Lung (tissue), 12 donors: ENCODE measurements around the gene UBQLN4. TPM values are rescaled to one million over a fixed set of nuclear protein-coding genes. Genes with fewer than 3 reads are reported as not detected.

ENCODE experiments used
- ATAC-seq: fragments of 200-7000 bp; cut with Tn5 transposase; one replicate; pipeline ENCODE4 v1.9.1; 2020; ENCODE audit warnings: moderate number of reproducible peaks; ENCODE audit not compliant: insufficient read depth, low FRiP score
- DNase-seq, 3 donors: peaks; one replicate each; pipeline ENCODE4 v3.0.0-alpha.2; 2013 to 2017
- H3K27ac ChIP-seq, 2 donors: one replicate each; pipeline ENCODE4 v1.5.1; 2013; ENCODE audit warnings: mild to moderate bottlenecking in 2 of 2, moderate library complexity in 2 of 2, control low read depth in 1 of 2, inconsistent platforms in 1 of 2, low read depth in 1 of 2, low read length in 1 of 2
- H3K27me3 ChIP-seq, 3 donors: one replicate each; pipeline ENCODE4 v1.5.1; 2013; ENCODE audit warnings: low read length in 2 of 3; ENCODE audit not compliant: control insufficient read depth in 3 of 3, insufficient read depth in 3 of 3
- H3K36me3 ChIP-seq, 4 donors: one replicate each; pipeline ENCODE4 v1.5.1; 2013; ENCODE audit warnings: low read length in 4 of 4, mild to moderate bottlenecking in 1 of 4, moderate library complexity in 1 of 4; ENCODE audit not compliant: control insufficient read depth in 4 of 4, insufficient read depth in 4 of 4
- H3K4me1 ChIP-seq, 5 donors: one replicate each; pipeline ENCODE4 v1.5.1; 2013; ENCODE audit warnings: low read length in 5 of 5, mild to moderate bottlenecking in 2 of 5, moderate library complexity in 1 of 5; ENCODE audit not compliant: control insufficient read depth in 5 of 5, insufficient read depth in 5 of 5
- H3K4me3 ChIP-seq: one replicate; pipeline ENCODE4 v1.5.1; 2013; ENCODE audit warnings: mild to moderate bottlenecking, control low read depth, moderate library complexity
- H3K9ac ChIP-seq, 2 donors: one replicate each; pipeline ENCODE4 v1.5.1; 2013; ENCODE audit warnings: low read length in 2 of 2, control low read depth in 1 of 2; ENCODE audit not compliant: insufficient read depth in 1 of 2
- H3K9me3 ChIP-seq, 4 donors: one replicate each; pipeline ENCODE4 v1.5.1; 2013; ENCODE audit warnings: low read length in 3 of 4, mild to moderate bottlenecking in 1 of 4, moderate library complexity in 1 of 4; ENCODE audit not compliant: control insufficient read depth in 4 of 4, insufficient read depth in 3 of 4
- CTCF ChIP-seq: IDR thresholded peaks from 2 replicates; pipeline ENCODE4 v1.5.1; 2012; ENCODE audit warnings: mild to moderate bottlenecking; ENCODE audit errors: control extremely low read depth, extremely low read depth
- WGBS, 2 donors: extraction: QIAGEN DNeasy Blood & Tissue Kit; methylation state at CpG; one replicate each; pipeline ENCODE4 v1.1.7; 2013; 5-methylcytosine and 5-hydroxymethylcytosine counted together
- polyA plus RNA-seq, 2 donors: library from polyadenylated mRNA; stranded (reverse); fragments of 200-250 nt; gene quantifications; one replicate each; pipeline ENCODE4 v1.2.1, GENCODE V29; 2013
- total RNA-seq, 2 donors: library from RNA; depleted of rRNA in 1 of 2; stranded (reverse); fragments of >200 nt in 1 of 2; gene quantifications; one replicate each; pipeline ENCODE4 v1.2.1, GENCODE V29; 2014 to 2021
- donor health status: control.
- donor health status: control.
- donor health status: Bipolar disorder and iron deficiency.
- donor health status: healthy.
- donor health status: DM: yes; HTN: yes; CAD: no.

The UBQLN4 gene
- total and polyA plus RNA-seq, 4 donors = 16.2 to 27.2 (median 22.9) TPM

GRCh38 chr1:156097499-156098178, 44.0 kb upstream of the UBQLN4 start:
- H3K36me3 ChIP-seq = peaks cover 0 to 15% (median 3%) of the 10 kb centered on the region in 4 donors
- no peak overlapping the region for H3K9ac ChIP-seq
- no peaks in the 10 kb centered on the region for H3K27me3 ChIP-seq
- peak overlapping the region; percentile 11 for H3K27ac ChIP-seq
- no peak for ATAC-seq
- TF ChIP-seq CTCF = no peak
- WGBS, 2 donors = 83 to 87% methylated on average over 9 of the region's 9 CpGs
- no peak overlapping the region for H3K4me3 ChIP-seq
- DNase-seq = no peak
- no peaks in the 10 kb centered on the region for H3K9me3 ChIP-seq
- peaks cover 0 to 25% (median 11%) of the 10 kb centered on the region in 5 donors for H3K4me1 ChIP-seq

GRCh38 chr1:156096640-156097391, 43.2 kb upstream of the UBQLN4 start:
- Histone ChIP-seq H3K36me3 (peaks cover 0 to 15% (median 3%) of the 10 kb centered on the region in 4 donors), H3K4me3 (no peak overlapping the region), H3K27ac (peak overlapping the region; percentile 11 to 74), H3K9ac (no peak overlapping the region), H3K4me1 (peaks cover 0 to 17% (median 6%) of the 10 kb centered on the region in 5 donors), H3K27me3 (no peaks in the 10 kb centered on the region), H3K9me3 (no peaks in the 10 kb centered on the region)
- 10 to 22% methylated on average over 14 of the region's 14 CpGs for WGBS, 2 donors
- ATAC-seq (peak; percentile 91), DNase-seq (peak; percentile 76 to 86 (median 80))
- TF ChIP-seq CTCF = peak; percentile 90

GRCh38 chr1:156095906-156096508, 42.4 kb upstream of the UBQLN4 start:
- no peak overlapping the region for H3K9ac ChIP-seq

More at GRCh38 chr1:156095906-156096508, 42.4 kb upstream of the UBQLN4 start:
- DNase-seq (no peak), ATAC-seq (no peak)
- Histone ChIP-seq H3K4me3 (no peak overlapping the region), H3K36me3 (peaks cover 0 to 15% (median 3%) of the 10 kb centered on the region in 4 donors), H3K9me3 (no peaks in the 10 kb centered on the region), H3K4me1 (peaks cover 0 to 14% (median 6%) of the 10 kb centered on the region in 5 donors), H3K27me3 (no peaks in the 10 kb centered on the region), H3K27ac (peak overlapping the region in 1 of 2 donors; percentile 9)
- 83% methylated on average over 3 of the region's 3 CpGs for WGBS, 2 donors
- no peak for TF ChIP-seq CTCF
